Keratinocyte (primary cell): ENCODE measurements around the gene DNAJC8. TPM values are rescaled to one million over a fixed set of nuclear protein-coding genes. Genes with fewer than 3 reads are reported as not detected.

Source experiments
- DNase-seq: peaks from one replicate; pipeline ENCODE4 v3.0.0-alpha.2; 2011; ENCODE audit warnings: low read depth, missing footprints, low spot score
- FAIRE-seq: peaks from 2 replicates; lab custom pipeline; 2011; peaks lifted over from hg19 to GRCh38; lab: Jason Lieb, UNC
- H2AFZ ChIP-seq: 2 replicates; pipeline ENCODE4 v1.6.0; 2012; ENCODE audit warnings: low read length, control low read depth, inconsistent platforms; ENCODE audit not compliant: control insufficient read depth
- H3K27ac ChIP-seq: 2 replicates; pipeline ENCODE4 v1.5.1; 2011; ENCODE audit warnings: low read length; ENCODE audit not compliant: control insufficient read depth, insufficient read depth
- H3K27me3 ChIP-seq: 3 replicates; pipeline ENCODE4 v1.6.0; 2011; ENCODE audit warnings: low read length; ENCODE audit not compliant: control insufficient read depth, insufficient read depth; ENCODE audit errors: extremely low read depth
- H3K36me3 ChIP-seq, 2 experiments: 2 replicates in 1 of 2; 3 replicates in 1 of 2; pipeline ENCODE4 v1.5.1; 2011; ENCODE audit warnings: low read length in 2 of 2, mild to moderate bottlenecking in 1 of 2; ENCODE audit not compliant: control insufficient read depth in 2 of 2, insufficient read depth in 2 of 2; ENCODE audit errors: extremely low read depth in 1 of 2
- H3K4me1 ChIP-seq: 3 replicates; pipeline ENCODE4 v1.5.1; 2011; ENCODE audit warnings: low read length; ENCODE audit not compliant: control insufficient read depth, insufficient read depth; ENCODE audit errors: extremely low read depth
- H3K4me2 ChIP-seq: 3 replicates; pipeline ENCODE4 v1.6.0; 2011; ENCODE audit warnings: low read depth, low read length; ENCODE audit not compliant: control insufficient read depth, insufficient read depth; ENCODE audit errors: extremely low read depth
- H3K4me3 ChIP-seq, 3 experiments: fragments of 200-600 bp in 1 of 3; sonication (generic) in 1 of 3; 2 replicates in 2 of 3; 3 replicates in 1 of 3; pipeline ENCODE4 v1.5.1; 2011 to 2016; ENCODE audit warnings: low read length in 3 of 3, mild to moderate bottlenecking in 3 of 3, control low read depth in 2 of 3, inconsistent platforms in 1 of 3, low read depth in 1 of 3, mixed read lengths in 1 of 3, mixed run types in 1 of 3, moderate library complexity in 1 of 3; ENCODE audit not compliant: control insufficient read depth in 2 of 3, insufficient read depth in 2 of 3; ENCODE audit errors: extremely low read depth in 1 of 3
- H3K79me2 ChIP-seq: 2 replicates; pipeline ENCODE4 v1.6.0; 2012; ENCODE audit warnings: low read length; ENCODE audit not compliant: control insufficient read depth, insufficient read depth
- H3K9ac ChIP-seq: 3 replicates; pipeline ENCODE4 v1.6.0; 2011; ENCODE audit warnings: low read length; ENCODE audit not compliant: control insufficient read depth, insufficient read depth; ENCODE audit errors: extremely low read depth
- H3K9me1 ChIP-seq: 3 replicates; pipeline ENCODE4 v1.6.0; 2011; ENCODE audit warnings: low read length; ENCODE audit not compliant: control insufficient read depth, insufficient read depth; ENCODE audit errors: extremely low read depth
- H3K9me3 ChIP-seq: 2 replicates; pipeline ENCODE4 v1.5.1; 2012; ENCODE audit warnings: low read depth, low read length; ENCODE audit not compliant: control insufficient read depth
- H4K20me1 ChIP-seq: 3 replicates; pipeline ENCODE4 v1.6.0; 2011; ENCODE audit warnings: low read length; ENCODE audit not compliant: control insufficient read depth, insufficient read depth; ENCODE audit errors: extremely low read depth
- CTCF ChIP-seq, 3 experiments: IDR thresholded peaks in 1 of 3; conservative IDR thresholded peaks in 1 of 3; optimal IDR thresholded peaks in 1 of 3; 2 replicates in 2 of 3; 3 replicates in 1 of 3; pipeline versions ENCODE3 to v1.5.1; 2011; ENCODE audit warnings: low read length in 3 of 3, mild to moderate bottlenecking in 3 of 3, moderate library complexity in 2 of 3, control low read depth in 1 of 3, inconsistent platforms in 1 of 3; ENCODE audit not compliant: insufficient read depth in 2 of 3; ENCODE audit errors: extremely low read depth in 1 of 3
- EZH2 ChIP-seq: IDR thresholded peaks from one replicate; pipeline ENCODE4 v1.6.1; 2012; ENCODE audit warnings: inconsistent platforms, mild to moderate bottlenecking, low read length, moderate library complexity
- dilution Hi-C: fragments of 300-500 bp; cut with MboI; formaldehyde crosslinking; loops from one replicate; pipeline ENCODE4 v1.7.0; 2020; ENCODE audit warnings: low sequenced_read_pairs; ENCODE audit not compliant: extremely low pct_ligation_motif_present
- polyA plus RNA-seq, 5 experiments: library from polyadenylated mRNA; depleted of rRNA in 3 of 5; stranded (reverse) in 3 of 5; stranded (forward) in 1 of 5; unstranded in 1 of 5; fragments of >200 nt; gene quantifications; 1 replicate in 1 of 5; 2 replicates in 3 of 5; 3 replicates in 1 of 5; pipeline versions ENCODE4 v1.2.1 to v1.2.3, GENCODE V29; 2011 to 2012; ENCODE audit warnings: missing spikeins in 2 of 5, low read depth in 1 of 5, low replicate concordance in 1 of 5

DNAJC8 gene
- polyA plus RNA-seq, 1 donor (not counting 4 experiments of a cell fraction or from before 2014, with no cell fraction given): 104 TPM

- Histone ChIP-seq H3K9ac (no peak overlapping the region), H2AFZ (no peak overlapping the region), H3K9me1 (no peaks in the 10 kb centered on the region), H3K27me3 (no peaks in the 10 kb centered on the region), H3K4me3 (no peak overlapping the region), H3K36me3 (no peaks in the 10 kb centered on the region), H3K27ac (no peak overlapping the region), H4K20me1 (no peaks in the 10 kb centered on the region), H3K4me1 (peaks cover 18% of the 10 kb centered on the region), H3K4me2 (no peak overlapping the region), H3K79me2 (no peaks in the 10 kb centered on the region), H3K9me3 (no peaks in the 10 kb centered on the region)
- dilution Hi-C loops: no loop called here
- TF ChIP-seq EZH2 (no peak), CTCF (optimal IDR thresholded peaks at IDR 0.05 in 1 of 3, IDR thresholded peaks at IDR 0.05 in 1 of 3, conservative IDR thresholded peaks at IDR 0.05 in 1 of 3; ENCODE audit: extremely low read depth in 1 of 3, insufficient read depth in 2 of 3, low read length in 3 of 3) (no peak)
- FAIRE-seq: no peak
- DNase-seq: no peak
Observed at GRCh38 chr1:28156821-28157220, 76.0 kb downstream of the DNAJC8 start.

GRCh38 chr1:28155628-28156027 lies 77.2 kb downstream of the DNAJC8 start:
- no peak overlapping the region for H2AFZ ChIP-seq
- no peak overlapping the region for H3K27ac ChIP-seq
- peaks cover 0 to 1% of the 10 kb centered on the region in 2 experiments for H3K36me3 ChIP-seq
- H3K4me3 ChIP-seq: no peak overlapping the region
- H3K9me1 ChIP-seq: no peaks in the 10 kb centered on the region
- dilution Hi-C loops: no loop called here
- H3K27me3 ChIP-seq: no peaks in the 10 kb centered on the region
- H3K9me3 ChIP-seq: no peaks in the 10 kb centered on the region
- peaks cover 11% of the 10 kb centered on the region for H3K4me1 ChIP-seq
- FAIRE-seq (no peak), DNase-seq (no peak)
- no peaks in the 10 kb centered on the region for H3K79me2 ChIP-seq
- H3K4me2 ChIP-seq: no peak overlapping the region
- no peaks in the 10 kb centered on the region for H4K20me1 ChIP-seq
- TF ChIP-seq CTCF (optimal IDR thresholded peaks at IDR 0.05 in 1 of 3, IDR thresholded peaks at IDR 0.05 in 1 of 3, conservative IDR thresholded peaks at IDR 0.05 in 1 of 3; ENCODE audit: extremely low read depth in 1 of 3, insufficient read depth in 2 of 3, low read length in 3 of 3) (no peak), EZH2 (no peak)
- no peak overlapping the region for H3K9ac ChIP-seq
